H1 (cell line): Measurements from ENCODE around the gene ZNF526. TPM values are rescaled to one million over a fixed set of nuclear protein-coding genes. Genes with fewer than 3 reads are reported as not detected.

ENCODE experiments used
- polyA plus RNA-seq, 7 experiments: library from polyadenylated mRNA; depleted of rRNA in 3 of 7; stranded (reverse) in 5 of 7; unstranded in 2 of 7; fragments of >200 nt in 5 of 7; fragments of 200-250 nt in 2 of 7; gene quantifications; 1 replicate in 5 of 7; 2 replicates in 1 of 7; 4 replicates in 1 of 7; pipeline versions ENCODE4 v1.2.1 to v1.2.3, GENCODE V29; 2011 to 2013; ENCODE audit warnings: missing spikeins in 2 of 7, mixed read lengths in 2 of 7
- total RNA-seq: library from RNA; stranded (reverse); fragmentation: NEBNext Ultra II Directional; extraction: Animal tissue kit (Norgen Biotek cat#: 25700); gene quantifications from 2 replicates; pipeline ENCODE4 v1.2.1, GENCODE V29; 2021
- TF ChIP-seq, protein P1 (sequence below): IDR thresholded peaks from 2 replicates; pipeline ENCODE4 v1.6.1; 2011; ENCODE audit warnings: low read depth, mild to moderate bottlenecking, low read length; ENCODE audit not compliant: insufficient read depth

The ZNF526 gene
- total and polyA plus RNA-seq, 2 of the 8 experiments (the other 6 are each of a cell fraction or from before 2014, with no cell fraction given) = 8.4 to 14.1 TPM

DNA sequence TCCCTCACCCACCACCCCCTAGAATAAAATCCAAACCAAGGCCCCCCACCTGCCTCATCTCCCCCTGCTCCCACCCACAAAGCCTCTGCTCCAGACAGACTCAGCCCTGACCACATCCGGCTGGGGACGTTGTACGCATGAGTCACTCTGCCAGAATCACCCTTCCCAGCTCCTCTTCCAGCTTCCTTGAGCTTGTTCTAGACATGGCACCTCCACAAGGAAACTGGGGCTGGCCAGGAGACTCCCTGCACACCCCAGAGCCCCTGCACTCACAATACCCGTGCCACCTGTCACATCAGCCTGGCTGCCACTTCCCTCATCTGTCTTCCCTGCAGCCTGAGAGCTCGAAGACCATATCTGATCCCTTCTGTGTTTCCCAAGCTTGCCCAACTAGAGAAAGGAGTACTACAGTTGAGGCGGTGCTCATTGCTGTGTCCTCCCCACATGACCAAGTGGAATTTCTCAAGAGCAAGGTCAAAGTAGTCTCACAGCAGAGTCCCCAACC, 12.3 kb upstream of the ZNF526 start (continued):
- TF ChIP-seq, protein P1, sequence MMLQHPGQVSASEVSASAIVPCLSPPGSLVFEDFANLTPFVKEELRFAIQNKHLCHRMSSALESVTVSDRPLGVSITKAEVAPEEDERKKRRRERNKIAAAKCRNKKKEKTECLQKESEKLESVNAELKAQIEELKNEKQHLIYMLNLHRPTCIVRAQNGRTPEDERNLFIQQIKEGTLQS = no peak
